Lower leg skin (tissue), 4 donors: Measurements from ENCODE around the gene ASIC4. TPM values are rescaled to one million over a fixed set of nuclear protein-coding genes. Genes with fewer than 3 reads are reported as not detected.

Experiments
- DNase-seq, 2 donors: peaks; one replicate each; pipeline ENCODE4 v3.0.0-alpha.2; 2019; ENCODE audit warnings: low spot score in 2 of 2
- H3K4me3 ChIP-seq: fragments of 200-600 bp; sonication (generic); 2 replicates; pipeline ENCODE4 v1.5.1; 2017; ENCODE audit warnings: mild to moderate bottlenecking, low read depth; ENCODE audit not compliant: poor library complexity, severe bottlenecking
- POLR2A ChIP-seq, 2 donors: fragments of 450-650 bp; IDR thresholded peaks; one replicate each; pipeline ENCODE4 v1.6.1; 2016 to 2017; ENCODE audit warnings: antibody characterized with exemption in 2 of 2, mild to moderate bottlenecking in 1 of 2, moderate library complexity in 1 of 2
- WGBS, 2 donors: methylation state at CpG; one replicate each; pipeline ENCODE4 v1.1.5; 2018; 5-methylcytosine and 5-hydroxymethylcytosine counted together
- intact Hi-C: fragments of 100-400 bp; cut with DNase I; formaldehyde crosslinking; loops from one replicate; pipeline ENCODE4 v1.15.0; 2023; ENCODE audit warnings: low total_unique reads
- total RNA-seq, 4 donors: library from RNA; depleted of rRNA; stranded (reverse); fragments of >200 nt; gene quantifications; one replicate each; pipeline ENCODE4 v1.1.0, GENCODE V29; 2016
- TF ChIP-seq, protein P1 (sequence below), 3 donors: fragments of 450-650 bp; IDR thresholded peaks; one replicate each; pipeline ENCODE4 v1.5.1; 2016; ENCODE audit warnings: antibody characterized with exemption in 3 of 3, mild to moderate bottlenecking in 3 of 3, moderate library complexity in 2 of 3

ASIC4 gene
- total RNA-seq, 4 donors from 2014 or later: 0.26 TPM; not detected in 3

DNA sequence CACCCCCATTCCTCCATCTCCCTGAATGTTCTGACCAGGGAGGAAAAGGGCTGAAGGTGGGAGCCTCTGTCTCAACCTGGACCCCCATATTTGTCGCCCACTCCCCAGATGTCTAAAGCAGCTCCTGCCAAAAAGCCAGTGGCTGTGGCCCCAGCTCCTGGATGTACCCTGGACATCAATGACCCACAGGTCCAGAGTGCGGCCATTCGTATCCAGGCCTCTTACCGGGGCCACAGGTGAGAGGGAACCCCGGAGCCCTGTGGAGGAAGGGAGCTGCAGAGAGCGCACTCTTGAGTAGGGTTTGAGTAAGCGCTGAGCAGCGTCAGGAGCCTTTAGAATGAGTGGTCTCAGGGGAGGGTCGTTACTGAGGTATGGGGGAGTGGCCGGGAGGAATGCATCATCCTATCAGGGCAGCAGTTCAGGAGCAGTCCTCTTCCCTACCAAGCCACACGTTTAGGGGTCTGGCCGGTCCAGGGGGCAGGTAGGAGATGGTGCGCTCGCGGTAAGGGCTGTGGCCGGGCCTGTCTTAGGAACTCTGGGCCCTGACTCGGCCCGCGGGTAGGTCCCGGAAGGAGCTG, 17.9 kb upstream of the ASIC4 start:
- H3K4me3 ChIP-seq: no peak overlapping the region
- no peak for TF ChIP-seq POLR2A (IDR thresholded peaks at IDR 0.05)
- TF ChIP-seq, protein P1, sequence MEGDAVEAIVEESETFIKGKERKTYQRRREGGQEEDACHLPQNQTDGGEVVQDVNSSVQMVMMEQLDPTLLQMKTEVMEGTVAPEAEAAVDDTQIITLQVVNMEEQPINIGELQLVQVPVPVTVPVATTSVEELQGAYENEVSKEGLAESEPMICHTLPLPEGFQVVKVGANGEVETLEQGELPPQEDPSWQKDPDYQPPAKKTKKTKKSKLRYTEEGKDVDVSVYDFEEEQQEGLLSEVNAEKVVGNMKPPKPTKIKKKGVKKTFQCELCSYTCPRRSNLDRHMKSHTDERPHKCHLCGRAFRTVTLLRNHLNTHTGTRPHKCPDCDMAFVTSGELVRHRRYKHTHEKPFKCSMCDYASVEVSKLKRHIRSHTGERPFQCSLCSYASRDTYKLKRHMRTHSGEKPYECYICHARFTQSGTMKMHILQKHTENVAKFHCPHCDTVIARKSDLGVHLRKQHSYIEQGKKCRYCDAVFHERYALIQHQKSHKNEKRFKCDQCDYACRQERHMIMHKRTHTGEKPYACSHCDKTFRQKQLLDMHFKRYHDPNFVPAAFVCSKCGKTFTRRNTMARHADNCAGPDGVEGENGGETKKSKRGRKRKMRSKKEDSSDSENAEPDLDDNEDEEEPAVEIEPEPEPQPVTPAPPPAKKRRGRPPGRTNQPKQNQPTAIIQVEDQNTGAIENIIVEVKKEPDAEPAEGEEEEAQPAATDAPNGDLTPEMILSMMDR (IDR thresholded peaks at IDR 0.05): no peak
- DNase-seq: no peak
- WGBS, 2 donors: 50 to 66% methylated on average over 9 to 17 of the region's 20 CpGs
- intact Hi-C loops: no loop called here

DNA sequence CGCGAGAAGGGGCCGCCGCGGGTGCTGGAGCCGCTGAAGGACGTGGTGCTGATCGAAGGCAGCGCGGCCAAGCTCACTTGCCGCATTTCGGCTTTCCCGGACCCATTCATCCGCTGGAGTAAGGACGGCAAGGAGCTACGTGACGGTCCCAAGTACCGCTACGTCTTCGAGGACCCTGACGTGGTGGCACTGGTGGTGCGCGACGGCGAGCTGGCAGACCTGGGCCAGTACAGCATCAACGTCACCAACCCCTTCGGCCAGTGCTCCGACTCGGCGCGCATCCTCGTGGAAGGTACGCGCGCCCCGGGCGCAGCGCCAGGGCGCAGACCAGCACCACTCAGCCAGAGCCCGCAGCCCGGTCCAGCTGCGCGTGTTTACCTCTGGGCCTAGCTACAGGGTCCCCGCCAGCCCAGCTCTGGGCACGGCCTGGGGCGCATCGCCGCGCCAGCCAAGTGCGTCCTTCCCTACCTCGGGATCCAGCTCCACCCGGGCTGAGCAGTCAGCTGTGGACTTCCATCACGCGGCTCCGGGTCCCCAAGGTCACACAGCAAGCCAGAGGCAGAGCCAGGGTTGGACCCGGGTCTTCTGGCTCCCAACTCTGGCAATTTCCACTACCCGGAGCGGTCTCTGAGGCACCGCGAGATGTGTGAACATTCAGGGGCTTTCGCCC, 17.3 kb upstream of the ASIC4 start:
- intact Hi-C loops: no loop called here
- peak in 1 of 2 donors; percentile 89 for DNase-seq
- TF ChIP-seq POLR2A (IDR thresholded peaks at IDR 0.05): no peak
- peak overlapping the region; percentile 54 for H3K4me3 ChIP-seq
- WGBS, 2 donors: 17 to 34% methylated on average over 23 to 52 of the region's 61 CpGs

DNA sequence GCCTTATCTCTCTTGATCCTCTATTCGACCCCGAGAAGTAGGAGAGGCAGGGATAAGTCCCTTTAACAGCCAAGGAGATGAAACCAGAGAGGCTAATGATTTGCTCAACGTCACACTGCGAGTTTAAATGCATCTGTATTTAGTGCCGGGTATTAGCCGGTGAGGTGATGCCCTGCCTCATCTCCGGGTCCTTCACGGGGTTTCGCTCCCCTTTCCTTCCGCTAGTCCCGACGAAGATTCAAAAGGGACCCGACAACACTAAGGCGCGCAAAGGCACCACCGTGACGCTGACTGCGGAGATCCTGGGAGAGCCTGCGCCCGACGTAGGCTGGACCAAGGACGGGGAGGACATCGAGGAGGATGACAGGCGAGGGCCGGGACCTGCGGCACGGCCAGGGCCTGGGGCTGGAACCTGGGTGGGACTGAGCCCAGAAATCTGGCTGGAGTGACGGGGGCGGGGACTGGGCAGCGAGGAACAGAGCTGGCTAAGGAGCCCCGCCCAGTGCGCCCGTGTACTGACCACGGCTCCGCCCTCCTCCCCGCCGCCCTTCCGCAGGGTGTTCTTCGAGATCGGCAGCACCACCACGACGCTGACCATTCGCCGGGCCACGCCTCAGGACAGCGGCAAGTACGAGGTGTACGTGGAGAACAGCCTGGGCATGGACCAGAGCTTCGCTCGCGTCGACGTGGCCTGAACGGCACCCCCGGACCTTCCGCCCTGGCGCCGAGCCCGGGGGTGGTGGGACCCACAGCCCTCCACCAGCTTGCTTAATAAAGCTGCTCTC, 16.6 kb upstream of the ASIC4 start:
- 3 to 5% methylated on average over 44 to 48 of the region's 59 CpGs for WGBS, 2 donors
- TF ChIP-seq, protein P1 (IDR thresholded peaks at IDR 0.05): no peak
- no peak for TF ChIP-seq POLR2A (IDR thresholded peaks at IDR 0.05)
- peak overlapping the region; percentile 54 for H3K4me3 ChIP-seq
- intact Hi-C loops: no loop called here
- peak; percentile 86 to 97 for DNase-seq

DNA sequence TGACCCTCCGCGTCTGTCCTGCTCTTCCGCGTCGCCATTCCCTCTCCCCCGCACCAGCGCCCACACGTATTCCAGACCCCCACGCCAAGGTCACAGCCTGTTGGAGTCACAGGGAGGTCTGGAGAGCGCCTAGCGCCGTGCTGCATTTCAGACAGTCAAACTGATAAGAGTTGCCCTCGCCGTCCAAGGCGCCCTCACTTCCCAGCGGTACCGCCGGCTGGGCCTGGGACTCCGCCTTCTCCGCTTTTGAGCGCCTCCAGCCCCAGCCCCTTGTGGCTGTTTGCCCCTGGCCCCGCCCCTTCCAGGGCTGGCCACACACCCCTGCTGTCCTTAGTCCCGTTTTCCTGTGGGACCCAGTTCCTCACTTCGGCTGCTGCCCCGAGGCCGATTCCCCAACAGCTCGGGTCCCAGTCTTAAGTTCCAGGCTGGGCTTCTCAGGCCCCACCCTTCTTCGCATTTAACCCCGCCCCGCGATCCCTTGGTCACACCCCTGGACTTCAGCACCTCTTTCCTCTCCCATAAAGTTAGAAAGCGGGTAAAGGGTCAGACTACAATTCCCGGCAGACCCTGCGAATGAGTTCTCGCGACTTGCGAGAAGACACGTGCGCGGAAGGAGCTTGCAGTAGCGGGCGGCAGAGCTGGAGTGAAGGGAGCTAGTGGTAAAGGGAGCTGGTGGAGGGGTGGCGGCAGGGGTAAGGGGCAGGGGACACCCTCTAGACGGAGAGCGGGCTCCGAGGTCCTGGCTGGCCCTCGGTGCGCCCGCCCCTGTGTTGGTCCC, 15.8 kb upstream of the ASIC4 start, which contains the start of gene GMPPA:
TSS of gene GMPPA (plus strand) at position 612 of the 778 bp plus-strand sequence. CDS start 1,085 bp downstream, outside the sequence.
- intact Hi-C loops: no loop called here
- TF ChIP-seq, protein P1 (IDR thresholded peaks at IDR 0.05): no peak
- peak in 1 of 2 donors; percentile 3 for TF ChIP-seq POLR2A (IDR thresholded peaks at IDR 0.05)
- 0% methylated on average over 44 to 47 of the region's 49 CpGs for WGBS, 2 donors
- H3K4me3 ChIP-seq: peak within 1 kb of the TSS; percentile 54
- DNase-seq: peak; percentile 99

DNA sequence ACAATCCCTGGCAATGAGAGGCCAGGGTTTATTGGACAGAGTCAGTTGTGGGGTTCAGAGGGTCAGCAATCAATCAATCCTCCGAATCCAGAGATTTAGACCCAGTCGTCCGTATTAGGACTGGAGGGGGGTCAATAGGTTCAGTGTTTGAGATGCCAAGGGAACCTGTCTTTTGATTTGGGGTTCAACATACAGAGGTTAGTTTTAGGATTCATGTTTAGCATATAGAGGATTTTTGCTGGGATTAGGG, 15.3 kb upstream of the ASIC4 start:
- no peak for DNase-seq
- peak overlapping the region; percentile 54 for H3K4me3 ChIP-seq
- TF ChIP-seq POLR2A (IDR thresholded peaks at IDR 0.05): no peak
- TF ChIP-seq, protein P1 (IDR thresholded peaks at IDR 0.05): no peak
- 0 to 3% methylated on average over 3 of the region's 3 CpGs for WGBS, 2 donors
- intact Hi-C loops: no loop called here
